Large intestine (tissue), 3 donors: Measurements from ENCODE around the gene FOXP1. TPM values are rescaled to one million over a fixed set of nuclear protein-coding genes. Genes with fewer than 3 reads are reported as not detected.

Experiments used
- DNase-seq, 2 donors: peaks; one replicate each; pipeline versions ENCODE4 v3.0.0 to v3.0.0-alpha.2; 2013
- H3K27ac ChIP-seq: one replicate; pipeline ENCODE4 v1.5.1; 2013; ENCODE audit warnings: low read length
- H3K27me3 ChIP-seq: 2 replicates; pipeline ENCODE4 v1.6.1; 2013; ENCODE audit warnings: low read length; ENCODE audit not compliant: control insufficient read depth, insufficient read depth
- H3K36me3 ChIP-seq: 2 replicates; pipeline ENCODE4 v1.6.1; 2013; ENCODE audit warnings: low read length; ENCODE audit not compliant: control insufficient read depth, insufficient read depth
- H3K4me1 ChIP-seq: one replicate; pipeline ENCODE4 v1.6.1; 2013; ENCODE audit warnings: low read length; ENCODE audit not compliant: control insufficient read depth, insufficient read depth
- H3K4me3 ChIP-seq: one replicate; pipeline ENCODE4 v1.5.1; 2013; ENCODE audit warnings: low read length
- H3K9me3 ChIP-seq: one replicate; pipeline ENCODE4 v1.6.1; 2013; ENCODE audit warnings: mild to moderate bottlenecking, low read depth, low read length, moderate library complexity; ENCODE audit not compliant: control insufficient read depth
- WGBS: methylation state at CpG from one replicate; pipeline ENCODE4 v1.1.5; 2013; ENCODE audit warnings: low lambda C conversion rate; ENCODE audit not compliant: insufficient coverage; 5-methylcytosine and 5-hydroxymethylcytosine counted together
- polyA plus RNA-seq: library from polyadenylated mRNA; unstranded; fragments of 120-200 nt; gene quantifications from one replicate; pipeline ENCODE4 v1.2.1, GENCODE V29; 2013

Gene FOXP1
- polyA plus RNA-seq, 1 donor, result 64.1 TPM

DNA sequence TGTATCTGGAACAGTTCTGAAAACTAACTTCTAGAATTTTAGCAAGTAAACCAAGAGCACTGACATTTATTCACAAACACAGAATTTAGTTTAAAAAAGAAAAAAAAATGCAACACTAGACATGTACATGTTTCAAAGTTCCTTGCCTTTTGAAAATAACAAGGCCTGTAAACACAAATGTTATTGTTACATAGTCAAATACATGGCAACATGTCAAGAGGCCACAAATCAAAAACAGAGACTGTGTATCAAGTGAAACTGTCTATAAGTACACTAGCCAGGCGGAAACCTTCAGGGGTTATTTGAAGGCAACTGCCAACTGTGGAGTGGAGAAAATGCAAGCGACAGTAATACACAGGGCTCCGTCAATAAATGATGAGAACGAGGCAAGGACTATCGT, 547.6 kb downstream of the FOXP1 start:
- WGBS, result 74% methylated on average over 4 of the region's 5 CpGs
- no peak for DNase-seq
- Histone ChIP-seq H3K9me3 (no peaks in the 10 kb centered on the region), H3K4me3 (no peak overlapping the region), H3K4me1 (no peaks in the 10 kb centered on the region), H3K27ac (no peak overlapping the region), H3K27me3 (no peaks in the 10 kb centered on the region), H3K36me3 (peaks cover 78% of the 10 kb centered on the region)

GRCh38 chr3:71035314-71035713, 548.2 kb downstream of the FOXP1 start:
- WGBS, result 60% methylated on average over 1 of the region's 5 CpGs
- Histone ChIP-seq H3K27me3 (no peaks in the 10 kb centered on the region), H3K27ac (no peak overlapping the region), H3K4me1 (no peaks in the 10 kb centered on the region), H3K4me3 (no peak overlapping the region), H3K36me3 (peaks cover 75% of the 10 kb centered on the region), H3K9me3 (no peaks in the 10 kb centered on the region)
- DNase-seq, result no peak

- H3K9me3 ChIP-seq, result no peaks in the 10 kb centered on the region
- H3K27me3 ChIP-seq, result no peaks in the 10 kb centered on the region
- H3K36me3 ChIP-seq, result peaks cover 71% of the 10 kb centered on the region
- no peak for DNase-seq
- H3K4me1 ChIP-seq, result no peaks in the 10 kb centered on the region
- 100% methylated on average over 1 of the region's 9 CpGs for WGBS
- no peak overlapping the region for H3K4me3 ChIP-seq
- H3K27ac ChIP-seq, result no peak overlapping the region
These were observed 549.8 kb downstream of the FOXP1 start for GRCh38 chr3:71033681-71034220.

DNA sequence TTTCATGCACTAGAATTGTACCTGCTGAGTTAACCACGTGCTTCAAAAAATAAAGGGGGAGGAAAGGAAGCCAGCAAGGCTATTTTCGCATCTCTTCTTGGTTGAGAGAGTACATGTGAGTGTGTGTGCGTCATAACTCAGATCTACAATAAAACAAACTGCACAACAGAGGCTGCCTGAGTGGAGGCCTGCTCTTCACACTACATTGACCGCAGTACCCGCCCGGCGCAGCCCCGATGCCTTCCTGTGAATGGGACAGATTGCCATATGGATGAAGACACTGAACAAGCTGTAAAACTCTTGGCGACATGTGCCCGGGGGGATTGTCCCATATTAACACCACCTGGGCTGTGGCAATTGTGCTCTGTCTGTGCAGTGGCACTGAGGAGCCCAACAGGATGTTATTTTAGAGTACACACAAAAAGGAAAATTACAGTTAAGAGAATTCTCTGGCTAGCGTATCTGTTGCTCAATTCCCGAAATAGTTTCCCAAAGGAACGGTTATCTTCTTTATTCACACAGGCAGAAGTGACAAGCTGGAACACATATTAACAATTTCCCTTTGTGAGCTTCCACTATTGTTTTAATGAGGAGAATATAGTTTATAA, 551.5 kb downstream of the FOXP1 start:
- H3K36me3 ChIP-seq, result peaks cover 61% of the 10 kb centered on the region
- H3K9me3 ChIP-seq, result no peaks in the 10 kb centered on the region
- no peaks in the 10 kb centered on the region for H3K27me3 ChIP-seq
- no peaks in the 10 kb centered on the region for H3K4me1 ChIP-seq
- no peak overlapping the region for H3K27ac ChIP-seq
- WGBS, result no CpG with 5 or more reads among the region's 13 CpGs
- no peak overlapping the region for H3K4me3 ChIP-seq
- no peak for DNase-seq

- H3K4me3 ChIP-seq, result no peak overlapping the region
- peaks cover 58% of the 10 kb centered on the region for H3K36me3 ChIP-seq
- H3K27ac ChIP-seq, result no peak overlapping the region
- DNase-seq, result no peak
- 50% methylated on average over 1 of the region's 1 CpG for WGBS
- no peaks in the 10 kb centered on the region for H3K27me3 ChIP-seq
- no peaks in the 10 kb centered on the region for H3K9me3 ChIP-seq
- no peaks in the 10 kb centered on the region for H3K4me1 ChIP-seq
These were observed 552.3 kb downstream of the FOXP1 start for GRCh38 chr3:71031181-71031580.

- no peak for DNase-seq
- H3K36me3 ChIP-seq, result peaks cover 55% of the 10 kb centered on the region
- H3K9me3 ChIP-seq, result no peaks in the 10 kb centered on the region
- H3K27me3 ChIP-seq, result no peaks in the 10 kb centered on the region
- peaks cover under 1% of the 10 kb centered on the region for H3K4me1 ChIP-seq
- no peak overlapping the region for H3K27ac ChIP-seq
- H3K4me3 ChIP-seq, result no peak overlapping the region
- WGBS, result 100% methylated on average over 1 of the region's 5 CpGs
These were observed 552.8 kb downstream of the FOXP1 start for GRCh38 chr3:71030748-71031147.

DNA sequence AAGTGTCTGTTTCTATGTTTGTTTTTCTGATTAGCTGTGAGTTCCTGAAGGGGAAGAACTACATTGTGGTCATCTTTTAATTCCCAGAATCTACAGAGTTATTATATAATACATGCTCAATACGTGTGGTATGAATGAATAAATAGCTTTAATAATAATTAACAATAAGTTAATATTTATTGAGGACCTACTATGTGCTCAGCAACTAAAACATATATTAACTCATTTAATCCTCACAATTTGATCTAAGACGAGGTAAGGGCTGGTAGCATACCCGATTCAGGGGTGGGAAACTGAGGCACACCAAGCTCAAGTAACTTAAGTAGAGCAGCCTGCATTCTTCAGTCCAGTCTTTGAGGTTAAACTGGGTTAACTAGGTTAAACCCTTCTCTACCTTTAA, 553.8 kb downstream of the FOXP1 start:
- Histone ChIP-seq H3K9me3 (no peaks in the 10 kb centered on the region), H3K27me3 (no peaks in the 10 kb centered on the region), H3K36me3 (peaks cover 47% of the 10 kb centered on the region), H3K4me1 (peaks cover 7% of the 10 kb centered on the region), H3K27ac (no peak overlapping the region), H3K4me3 (no peak overlapping the region)
- WGBS, result 100% methylated on average over 1 of the region's 3 CpGs
- no peak for DNase-seq

DNA sequence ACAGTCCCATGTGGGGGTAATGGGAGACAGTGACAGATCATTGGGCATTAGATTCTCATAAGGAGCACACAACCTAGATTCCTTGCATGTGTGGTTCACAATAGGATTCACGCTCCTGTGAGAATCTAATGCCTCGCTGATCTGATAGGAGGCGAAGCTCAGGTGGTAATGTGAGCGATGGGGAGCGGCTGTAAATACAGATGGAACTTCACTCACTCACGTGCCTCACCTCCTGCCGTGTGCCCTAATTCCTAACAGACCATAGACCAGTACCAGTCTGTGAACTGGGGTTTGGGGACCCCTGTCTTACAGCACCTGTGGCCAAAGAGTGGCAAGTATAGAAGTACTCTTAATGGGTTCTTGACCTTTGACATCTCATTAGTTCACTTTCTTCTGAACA, 554.7 kb downstream of the FOXP1 start:
- H3K9me3 ChIP-seq, result no peaks in the 10 kb centered on the region
- DNase-seq, result no peak
- no peaks in the 10 kb centered on the region for H3K27me3 ChIP-seq
- WGBS, result no CpG with 5 or more reads among the region's 7 CpGs
- H3K27ac ChIP-seq, result no peak overlapping the region
- peaks cover 7% of the 10 kb centered on the region for H3K4me1 ChIP-seq
- H3K36me3 ChIP-seq, result peaks cover 38% of the 10 kb centered on the region
- H3K4me3 ChIP-seq, result no peak overlapping the region

DNA sequence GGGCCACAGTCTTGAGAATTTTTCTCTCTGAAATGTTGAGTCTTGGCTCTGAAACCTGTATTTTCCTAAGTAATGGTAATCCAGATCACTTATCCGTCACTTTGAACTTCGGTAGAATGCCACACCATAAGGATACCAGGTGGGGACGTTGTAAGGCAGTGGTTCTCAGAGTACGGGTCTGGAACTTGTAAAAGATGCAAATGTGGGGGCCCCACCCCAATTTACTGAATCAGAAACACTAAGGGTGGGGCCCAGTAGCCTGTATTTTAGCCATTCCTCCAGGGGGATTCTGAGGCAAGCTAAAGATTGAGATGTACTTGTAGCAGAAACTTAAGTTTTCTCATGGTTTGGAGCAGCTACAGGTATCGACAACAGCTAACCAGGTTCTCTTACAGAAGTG, 555.3 kb downstream of the FOXP1 start:
- no CpG with 5 or more reads among the region's 5 CpGs for WGBS

GRCh38 chr3:71026634-71027578, 556.6 kb downstream of the FOXP1 start:
- no peak for DNase-seq
- no peaks in the 10 kb centered on the region for H3K9me3 ChIP-seq
- H3K4me3 ChIP-seq, result no peak overlapping the region
- H3K4me1 ChIP-seq, result peaks cover 7% of the 10 kb centered on the region
- no peaks in the 10 kb centered on the region for H3K27me3 ChIP-seq
- 92% methylated on average over 2 of the region's 6 CpGs for WGBS
- H3K27ac ChIP-seq, result no peak overlapping the region
- peaks cover 33% of the 10 kb centered on the region for H3K36me3 ChIP-seq

More for the DNA sequence above, 555.3 kb downstream of the FOXP1 start:
- H3K27ac ChIP-seq, result no peak overlapping the region
- DNase-seq, result no peak
- H3K36me3 ChIP-seq, result peaks cover 34% of the 10 kb centered on the region
- H3K27me3 ChIP-seq, result no peaks in the 10 kb centered on the region
- peaks cover 7% of the 10 kb centered on the region for H3K4me1 ChIP-seq
- no peaks in the 10 kb centered on the region for H3K9me3 ChIP-seq
- no peak overlapping the region for H3K4me3 ChIP-seq
